ENCODE data around the gene SHB. TPM values are rescaled to one million over a fixed set of nuclear protein-coding genes. Genes with fewer than 3 reads are reported as not detected.

SHB gene
- total and polyA plus RNA-seq, 2 of the 13 experiments (the other 11 are each of a cell fraction or from before 2014, with no cell fraction given), result 19.4 to 20.7 TPM

- no peak; the same call in 1 of the 2 replicates for TF ChIP-seq ZNF362 (CRISPR knock-in tag; IDR thresholded peaks at IDR 0.05; ENCODE audit: borderline replicate concordance)
- TF ChIP-seq ONECUT2 (CRISPR knock-in tag; IDR thresholded peaks at IDR 0.05), result no peak
- 0 out of 2 replicates have a peak, but pooled peaks have one; percentile 44 for TF ChIP-seq ATF3 (CRISPR knock-in tag; IDR thresholded peaks at IDR 0.05)
- TF ChIP-seq ZBTB43 (CRISPR knock-in tag; conservative IDR thresholded peaks at IDR 0.05), result no peak
- TF ChIP-seq HIC2 (CRISPR knock-in tag; IDR thresholded peaks at IDR 0.05; ENCODE audit: low read depth), result no peak
- TF ChIP-seq ZNF703 (CRISPR knock-in tag; IDR thresholded peaks at IDR 0.05; ENCODE audit: borderline replicate concordance), result no peak
- no peak for TF ChIP-seq ZBTB21 (CRISPR knock-in tag; IDR thresholded peaks at IDR 0.05)
- no peak for TF ChIP-seq ZNF441 (CRISPR knock-in tag; IDR thresholded peaks at IDR 0.05; ENCODE audit: borderline replicate concordance)
Observed at GRCh38 chr9:38018958-38019602, 49.9 kb downstream of the SHB start (continued).

All from HepG2 (cell line).